Neural progenitor cell (in vitro differentiated cells): Measurements from ENCODE around the gene KNDC1. TPM values are rescaled to one million over a fixed set of nuclear protein-coding genes. Genes with fewer than 3 reads are reported as not detected.

Source experiments
- DNase-seq: peaks from one replicate; pipeline ENCODE4 v3.0.0-alpha.2; 2016; ENCODE audit warnings: low spot score
- H2AFZ ChIP-seq: fragments of 200-600 bp; sonication (generic); replicated peaks from 2 replicates; pipeline ENCODE4 v1.6.1; 2016; ENCODE audit warnings: antibody characterized with exemption
- H3F3A ChIP-seq: fragments of 200-600 bp; sonication (generic); 2 replicates; pipeline ENCODE4 v1.6.1; 2016; ENCODE audit warnings: antibody characterized with exemption, low read depth
- H3K27ac ChIP-seq: fragments of 200-600 bp; sonication (generic); 2 replicates; pipeline ENCODE4 v1.5.1; 2016; ENCODE audit warnings: mild to moderate bottlenecking
- H3K27me3 ChIP-seq: fragments of 200-600 bp; sonication (generic); 2 replicates; pipeline ENCODE4 v1.6.1; 2016; ENCODE audit warnings: mild to moderate bottlenecking, moderate library complexity
- H3K36me3 ChIP-seq: fragments of 200-600 bp; sonication (generic); 2 replicates; pipeline ENCODE4 v1.5.1; 2016
- H3K4me1 ChIP-seq: fragments of 200-600 bp; sonication (generic); 2 replicates; pipeline ENCODE4 v1.6.1; 2016; ENCODE audit warnings: mixed run types
- H3K4me2 ChIP-seq: fragments of 200-600 bp; sonication (generic); 2 replicates; pipeline ENCODE4 v1.6.1; 2016
- H3K4me3 ChIP-seq: fragments of 200-600 bp; sonication (generic); 2 replicates; pipeline ENCODE4 v1.5.1; 2016
- H3K79me2 ChIP-seq: fragments of 200-600 bp; sonication (generic); 2 replicates; pipeline ENCODE4 v1.6.1; 2016; ENCODE audit warnings: low read depth
- H3K9ac ChIP-seq: fragments of 200-600 bp; sonication (generic); 2 replicates; pipeline ENCODE4 v1.6.1; 2016
- H3K9me3 ChIP-seq: fragments of 200-600 bp; sonication (generic); 2 replicates; pipeline ENCODE4 v1.5.1; 2016; ENCODE audit warnings: low read depth
- H4K20me1 ChIP-seq: fragments of 200-600 bp; sonication (generic); 2 replicates; pipeline ENCODE4 v1.6.1; 2016; ENCODE audit warnings: low read depth
- H3K27ac Mint-ChIP-seq: 3 replicates; pipeline ENCODE4 v1.8.0; 2021; ENCODE audit warnings: mixed read lengths
- H3K27me3 Mint-ChIP-seq: 2 replicates; pipeline ENCODE4 v1.8.0; 2022; ENCODE audit warnings: low read depth, mild to moderate bottlenecking, inconsistent platforms, moderate library complexity, mixed read lengths; ENCODE audit not compliant: insufficient read depth
- H3K36me3 Mint-ChIP-seq: 3 replicates; pipeline ENCODE4 v1.8.0; 2021; ENCODE audit warnings: mixed read lengths
- H3K4me1 Mint-ChIP-seq: 3 replicates; pipeline ENCODE4 v1.8.0; 2021; ENCODE audit warnings: mixed read lengths
- H3K4me3 Mint-ChIP-seq: 3 replicates; pipeline ENCODE4 v1.8.0; 2021; ENCODE audit warnings: mild to moderate bottlenecking, moderate library complexity, mixed read lengths
- H3K9me3 Mint-ChIP-seq: 3 replicates; pipeline ENCODE4 v1.8.0; 2020; ENCODE audit warnings: mixed read lengths
- EZH2 ChIP-seq: fragments of 200-600 bp; sonication (generic); IDR thresholded peaks from 2 replicates; pipeline ENCODE4 v1.6.1; 2017; ENCODE audit warnings: antibody characterized with exemption, mild to moderate bottlenecking, moderate library complexity
- EZH2phosphoT487 ChIP-seq: fragments of 200-600 bp; sonication (generic); IDR thresholded peaks from 2 replicates; pipeline ENCODE4 v1.6.1; 2017; ENCODE audit warnings: antibody characterized with exemption
- total RNA-seq: library from RNA; depleted of rRNA; stranded (reverse); fragments of >200 nt; gene quantifications from 2 replicates; pipeline ENCODE4 v1.2.3, GENCODE V29; 2015; ENCODE audit warnings: low replicate concordance
- TF ChIP-seq, protein P1 (sequence below): fragments of 200-600 bp; sonication (generic); IDR thresholded peaks from 2 replicates; pipeline ENCODE4 v1.5.1; 2017; ENCODE audit warnings: antibody characterized with exemption, mild to moderate bottlenecking

KNDC1 gene
- total RNA-seq, 1 donor from 2014 or later = 1.8 TPM

- no peak overlapping the region for H3K4me3 Mint-ChIP-seq
- H3K4me1 Mint-ChIP-seq = peaks cover 3% of the 10 kb centered on the region
- TF ChIP-seq EZH2phosphoT487 (no peak), EZH2 (no peak)
- TF ChIP-seq, protein P1, sequence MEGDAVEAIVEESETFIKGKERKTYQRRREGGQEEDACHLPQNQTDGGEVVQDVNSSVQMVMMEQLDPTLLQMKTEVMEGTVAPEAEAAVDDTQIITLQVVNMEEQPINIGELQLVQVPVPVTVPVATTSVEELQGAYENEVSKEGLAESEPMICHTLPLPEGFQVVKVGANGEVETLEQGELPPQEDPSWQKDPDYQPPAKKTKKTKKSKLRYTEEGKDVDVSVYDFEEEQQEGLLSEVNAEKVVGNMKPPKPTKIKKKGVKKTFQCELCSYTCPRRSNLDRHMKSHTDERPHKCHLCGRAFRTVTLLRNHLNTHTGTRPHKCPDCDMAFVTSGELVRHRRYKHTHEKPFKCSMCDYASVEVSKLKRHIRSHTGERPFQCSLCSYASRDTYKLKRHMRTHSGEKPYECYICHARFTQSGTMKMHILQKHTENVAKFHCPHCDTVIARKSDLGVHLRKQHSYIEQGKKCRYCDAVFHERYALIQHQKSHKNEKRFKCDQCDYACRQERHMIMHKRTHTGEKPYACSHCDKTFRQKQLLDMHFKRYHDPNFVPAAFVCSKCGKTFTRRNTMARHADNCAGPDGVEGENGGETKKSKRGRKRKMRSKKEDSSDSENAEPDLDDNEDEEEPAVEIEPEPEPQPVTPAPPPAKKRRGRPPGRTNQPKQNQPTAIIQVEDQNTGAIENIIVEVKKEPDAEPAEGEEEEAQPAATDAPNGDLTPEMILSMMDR = no peak
- peaks cover 3% of the 10 kb centered on the region for H3K9me3 Mint-ChIP-seq
- no peak overlapping the region for H3K27ac Mint-ChIP-seq
- no peaks in the 10 kb centered on the region for H3F3A ChIP-seq
- H3K27ac ChIP-seq = no peak overlapping the region
- H3K4me1 ChIP-seq = no peaks in the 10 kb centered on the region
- no peak overlapping the region for H3K4me2 ChIP-seq
- H3K4me3 ChIP-seq = no peak overlapping the region
- H3K9me3 ChIP-seq = no peaks in the 10 kb centered on the region
- DNase-seq = no peak
- no peaks in the 10 kb centered on the region for H3K27me3 ChIP-seq
- H3K27me3 Mint-ChIP-seq = peaks cover 5% of the 10 kb centered on the region
- no peak overlapping the region for H3K9ac ChIP-seq
- H2AFZ ChIP-seq = no peak overlapping the region
- no peaks in the 10 kb centered on the region for H4K20me1 ChIP-seq
- H3K36me3 ChIP-seq = no peaks in the 10 kb centered on the region
- no peaks in the 10 kb centered on the region for H3K36me3 Mint-ChIP-seq
- no peaks in the 10 kb centered on the region for H3K79me2 ChIP-seq
These were observed 53.0 kb downstream of the KNDC1 start for GRCh38 chr10:133212853-133213494.

GRCh38 chr10:133213641-133214467 is 53.8 kb downstream of the KNDC1 start:
- no peaks in the 10 kb centered on the region for H4K20me1 ChIP-seq
- DNase-seq = no peak
- no peak overlapping the region for H3K9ac ChIP-seq
- H3K9me3 ChIP-seq = no peaks in the 10 kb centered on the region
- TF ChIP-seq, protein P1 = no peak
- no peak for TF ChIP-seq EZH2
- TF ChIP-seq EZH2phosphoT487 = no peak
- H3K9me3 Mint-ChIP-seq = peaks cover 3% of the 10 kb centered on the region
- H3K4me1 Mint-ChIP-seq = peaks cover 3% of the 10 kb centered on the region
- no peak overlapping the region for H3K4me3 ChIP-seq
- H3K27me3 ChIP-seq = peaks cover 8% of the 10 kb centered on the region
- H3K36me3 Mint-ChIP-seq = no peaks in the 10 kb centered on the region
- H3K36me3 ChIP-seq = no peaks in the 10 kb centered on the region
- no peaks in the 10 kb centered on the region for H3F3A ChIP-seq
- H3K79me2 ChIP-seq = no peaks in the 10 kb centered on the region
- no peak overlapping the region for H3K27ac ChIP-seq
- no peak overlapping the region for H3K4me2 ChIP-seq
- H3K27me3 Mint-ChIP-seq = peaks cover 7% of the 10 kb centered on the region
- no peak overlapping the region for H3K4me3 Mint-ChIP-seq
- H2AFZ ChIP-seq = no peak overlapping the region
- no peaks in the 10 kb centered on the region for H3K4me1 ChIP-seq
- H3K27ac Mint-ChIP-seq = no peak overlapping the region

- no peak overlapping the region for H3K4me3 Mint-ChIP-seq
- no peaks in the 10 kb centered on the region for H3K36me3 Mint-ChIP-seq
- H3K79me2 ChIP-seq = no peaks in the 10 kb centered on the region
- no peaks in the 10 kb centered on the region for H3K4me1 ChIP-seq
- H3K4me1 Mint-ChIP-seq = peaks cover 3% of the 10 kb centered on the region
- H4K20me1 ChIP-seq = no peaks in the 10 kb centered on the region
- no peak overlapping the region for H3K27ac Mint-ChIP-seq
- no peak overlapping the region for H3K4me3 ChIP-seq
- H3K9me3 Mint-ChIP-seq = peaks cover 3% of the 10 kb centered on the region
- no peaks in the 10 kb centered on the region for H3K36me3 ChIP-seq
- no peak overlapping the region for H3K27ac ChIP-seq
- peaks cover 16% of the 10 kb centered on the region for H3K27me3 ChIP-seq
- no peak for DNase-seq
- peaks cover 10% of the 10 kb centered on the region for H3K27me3 Mint-ChIP-seq
- peaks cover 3% of the 10 kb centered on the region for H3F3A ChIP-seq
- H3K4me2 ChIP-seq = no peak overlapping the region
- TF ChIP-seq, protein P1 = no peak
- no peak for TF ChIP-seq EZH2phosphoT487
- TF ChIP-seq EZH2 = no peak
- H2AFZ ChIP-seq = no peak overlapping the region
- no peak overlapping the region for H3K9ac ChIP-seq
- no peaks in the 10 kb centered on the region for H3K9me3 ChIP-seq
These were observed 54.7 kb downstream of the KNDC1 start for GRCh38 chr10:133214468-133215410.
